Measurements from ENCODE around the gene LDLRAD3.

Gene LDLRAD3

GRCh38 chr11:35927682-35928081, 16.2 kb upstream of the LDLRAD3 start:
- peak; percentile 3 for DNase-seq

- no peak for DNase-seq
Measured at GRCh38 chr11:35928688-35929395, 15.0 kb upstream of the LDLRAD3 start.

GRCh38 chr11:35930466-35930865, 13.4 kb upstream of the LDLRAD3 start:
- no peak for DNase-seq

- no peak for DNase-seq
Measured at GRCh38 chr11:35932121-35932520, 11.7 kb upstream of the LDLRAD3 start.

- DNase-seq: peak; percentile 8
Measured at GRCh38 chr11:35932681-35933319, 11.1 kb upstream of the LDLRAD3 start.

GRCh38 chr11:35933320-35933871, 10.5 kb upstream of the LDLRAD3 start:
- DNase-seq: no peak

- no peak for DNase-seq
Measured at GRCh38 chr11:35934271-35934670, 9.6 kb upstream of the LDLRAD3 start.

GRCh38 chr11:35934981-35935380, 8.9 kb upstream of the LDLRAD3 start:
- DNase-seq: no peak

GRCh38 chr11:35935390-35935789, 8.5 kb upstream of the LDLRAD3 start:
- no peak for DNase-seq

GRCh38 chr11:35937111-35937510, 6.8 kb upstream of the LDLRAD3 start:
- DNase-seq: no peak

GRCh38 chr11:35937700-35938099, 6.2 kb upstream of the LDLRAD3 start:
- DNase-seq: no peak

- no peak for DNase-seq
Measured at GRCh38 chr11:35938231-35938630, 5.6 kb upstream of the LDLRAD3 start.

- DNase-seq: no peak
Measured at GRCh38 chr11:35943309-35943708, 553 bp upstream of the LDLRAD3 start.

- DNase-seq: no peak
Measured at GRCh38 chr11:35944503-35945136, 758 bp downstream of the LDLRAD3 start.

GRCh38 chr11:35945137-35945518, 1.3 kb downstream of the LDLRAD3 start:
- no peak for DNase-seq

- DNase-seq: no peak
Measured at GRCh38 chr11:35946766-35947165, 2.9 kb downstream of the LDLRAD3 start.

- no peak for DNase-seq
Measured at GRCh38 chr11:35947437-35947836, 3.6 kb downstream of the LDLRAD3 start.

GRCh38 chr11:35949242-35949641, 5.4 kb downstream of the LDLRAD3 start:
- no peak for DNase-seq

GRCh38 chr11:35950082-35950481, 6.2 kb downstream of the LDLRAD3 start:
- DNase-seq: no peak

- no peak for DNase-seq
Measured at GRCh38 chr11:35951680-35952079, 7.8 kb downstream of the LDLRAD3 start.

GRCh38 chr11:35953081-35953760, 9.4 kb downstream of the LDLRAD3 start:
- DNase-seq: no peak

GRCh38 chr11:35954205-35954604, 10.3 kb downstream of the LDLRAD3 start:
- no peak for DNase-seq

- no peak for DNase-seq
Measured at GRCh38 chr11:35955636-35956035, 11.8 kb downstream of the LDLRAD3 start.
